ENCODE measurements around the gene RERG.
A peak's percentile ranks its signal among the peaks of the same experiment; 100 is the strongest.

The RERG gene

DNA sequence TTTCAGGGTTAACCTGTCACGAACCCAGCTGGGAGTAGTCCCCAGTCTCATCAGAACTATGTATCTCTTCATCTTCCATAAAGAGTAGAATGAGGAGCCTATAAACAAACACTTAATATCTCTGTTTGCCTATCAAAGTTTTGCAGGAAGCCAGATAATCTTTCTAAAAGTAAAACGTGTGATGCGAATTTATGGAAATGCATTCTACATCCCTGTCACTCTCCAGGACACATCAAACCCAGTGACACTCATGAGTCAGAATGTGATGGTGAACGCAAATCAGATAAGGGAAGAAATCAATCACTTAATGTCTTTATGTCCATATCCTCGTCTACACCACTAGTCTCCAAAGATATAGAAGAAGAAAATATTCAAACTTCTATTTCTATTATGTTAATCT lies 37.4 kb downstream of the RERG start:
- no peak for DNase-seq

DNA sequence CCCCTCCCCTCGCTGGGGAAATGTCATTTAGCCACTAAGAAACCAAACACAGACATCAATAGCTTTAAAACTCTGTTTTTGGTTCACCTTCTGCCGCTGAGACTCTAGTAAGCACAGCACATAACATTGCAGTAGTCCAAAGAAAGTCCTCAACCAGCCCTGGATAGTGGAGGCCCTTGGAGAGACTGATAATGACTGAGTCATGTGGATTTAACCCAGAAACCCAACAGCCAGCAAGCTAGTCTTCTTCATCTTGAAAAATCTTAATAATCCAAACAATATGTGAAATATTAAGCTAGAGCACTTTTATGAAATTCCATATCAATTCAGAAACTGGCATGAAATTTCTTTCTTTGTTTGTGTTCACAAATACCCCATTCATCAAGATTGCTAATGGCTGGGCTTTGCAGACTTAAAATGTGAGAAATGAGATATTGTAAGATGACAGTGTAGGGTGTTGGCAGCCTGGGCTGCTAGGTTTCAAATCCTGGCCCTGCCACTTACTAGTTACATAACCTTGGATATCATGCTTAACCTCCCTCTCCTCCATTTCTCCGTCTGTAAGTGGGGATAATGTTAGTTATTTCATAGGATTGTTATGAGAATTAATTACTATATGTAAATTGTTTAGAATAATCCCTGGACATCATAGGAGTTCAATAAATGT lies 40.1 kb downstream of the RERG start:
- no peak for DNase-seq

DNA sequence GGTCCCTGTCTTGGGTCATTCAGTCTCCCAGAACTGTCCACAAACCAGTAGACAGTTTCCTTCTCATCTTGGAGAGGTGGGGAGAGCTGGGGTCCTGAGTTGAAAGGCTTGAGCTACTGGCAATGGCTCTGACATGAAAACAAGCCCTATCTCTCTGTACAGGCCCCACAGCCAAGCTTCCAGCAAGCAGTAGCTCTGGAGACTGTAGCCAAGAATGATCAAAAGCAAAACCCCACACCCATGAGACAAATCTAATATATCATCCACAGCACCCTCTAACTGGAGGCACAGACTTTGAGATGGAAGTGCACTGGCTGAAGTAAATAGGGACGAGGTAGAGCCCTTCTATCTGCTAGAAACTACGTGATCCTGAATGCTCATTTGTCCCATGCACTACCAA lies 40.9 kb downstream of the RERG start:
- DNase-seq = no peak

DNA sequence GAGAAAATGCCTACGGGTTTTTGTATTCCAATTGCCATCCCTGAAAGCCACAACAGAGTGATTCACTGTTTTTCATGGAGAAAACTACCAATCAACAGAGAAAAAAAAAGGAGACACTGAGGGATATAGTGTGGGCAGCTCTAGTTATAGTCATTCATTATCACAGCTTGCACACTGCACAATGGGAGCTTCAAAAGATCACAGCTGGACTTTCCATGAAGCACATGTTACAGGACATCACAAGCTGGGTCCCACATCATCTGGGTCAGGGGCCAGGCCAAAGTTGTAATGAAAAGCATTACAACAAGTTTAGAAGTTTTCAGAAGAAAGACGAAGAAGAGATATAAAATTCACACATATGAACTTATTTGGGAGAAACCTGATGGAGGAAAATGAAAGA lies 41.5 kb downstream of the RERG start:
- no peak for DNase-seq

DNA sequence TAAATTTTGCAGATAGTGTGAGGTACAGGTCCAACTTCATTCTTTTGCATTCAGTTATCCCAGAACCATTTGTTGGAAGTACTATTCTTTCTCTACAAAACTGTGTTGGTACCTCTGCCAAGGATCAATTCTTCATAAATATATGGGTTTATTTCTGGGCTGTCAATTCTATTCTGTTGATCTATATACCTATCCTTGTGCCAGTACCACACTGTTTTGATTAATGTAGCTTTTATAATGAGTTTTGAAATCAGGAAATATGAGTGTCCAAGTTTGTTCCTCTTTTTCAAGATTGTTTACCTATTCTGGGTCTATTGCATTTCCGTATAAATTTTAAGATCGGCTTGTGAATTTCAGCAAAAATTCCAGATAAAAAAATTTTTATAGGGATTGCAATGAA lies 48.1 kb downstream of the RERG start:
- no peak for DNase-seq

- DNase-seq = no peak
Measured at GRCh38 chr12:15172060-15172822, 49.0 kb downstream of the RERG start.

DNA sequence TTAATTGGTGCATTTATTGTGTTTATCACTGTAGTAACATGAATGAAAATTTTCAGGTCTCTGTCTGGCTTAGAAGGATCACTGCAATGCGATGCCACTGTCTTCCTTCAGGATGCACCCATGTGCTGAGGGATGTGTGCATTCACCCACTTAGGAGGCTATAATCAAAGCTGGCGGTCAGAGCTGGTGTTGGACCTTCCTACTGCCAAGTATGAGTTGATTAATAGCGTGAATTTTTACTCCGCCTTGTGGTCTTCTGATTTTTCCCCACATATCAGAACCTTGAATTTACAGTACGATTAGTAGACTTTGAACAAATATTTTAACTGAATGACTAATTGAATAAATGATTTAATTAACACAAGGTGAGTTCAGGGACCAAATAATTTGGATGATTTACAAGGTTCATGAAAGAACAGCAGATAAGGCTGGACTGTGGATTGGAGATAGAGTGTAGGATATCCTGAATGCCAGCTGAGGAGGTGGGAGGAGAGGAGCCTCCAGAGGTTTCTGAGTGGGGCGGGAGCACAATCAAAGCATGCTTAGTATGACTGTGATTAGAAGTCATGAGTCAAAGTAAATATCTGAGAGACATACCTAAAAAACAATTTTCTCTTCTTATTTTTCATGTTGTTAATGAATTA lies 50.1 kb downstream of the RERG start:
- no peak for DNase-seq

DNA sequence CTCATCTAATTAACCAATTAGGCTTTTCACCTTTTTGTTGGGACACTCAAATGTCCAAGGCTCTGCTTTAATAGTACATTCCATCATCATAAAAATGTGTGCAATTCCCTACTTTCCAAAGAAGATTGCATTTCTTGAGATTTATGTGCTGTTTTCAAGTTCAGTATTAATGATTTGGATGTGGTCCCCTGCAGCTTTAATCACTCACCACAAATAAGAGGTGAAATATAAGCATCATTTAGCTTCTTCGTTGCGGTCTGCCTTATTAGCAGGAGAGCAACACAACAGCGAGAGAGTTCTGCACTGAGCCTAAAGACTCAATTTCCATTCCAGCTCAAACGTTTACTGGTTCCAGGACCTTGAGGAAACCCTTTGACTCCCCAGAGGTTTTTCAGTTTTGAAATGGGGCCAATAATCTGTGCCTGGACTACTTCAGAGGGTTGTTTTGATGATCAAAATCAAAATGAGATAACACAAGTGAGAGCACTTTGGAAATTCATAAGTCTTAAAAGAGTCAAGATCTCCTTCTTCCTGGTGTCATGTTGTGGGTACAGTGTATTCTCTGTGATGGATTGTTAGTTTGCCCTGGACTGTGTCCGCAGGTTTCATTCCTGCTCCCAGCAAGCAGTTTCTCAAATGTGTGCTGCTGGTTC lies 53.1 kb downstream of the RERG start:
- DNase-seq = no peak

- no peak for DNase-seq
Measured at GRCh38 chr12:15165012-15165659, 56.1 kb downstream of the RERG start.

DNA sequence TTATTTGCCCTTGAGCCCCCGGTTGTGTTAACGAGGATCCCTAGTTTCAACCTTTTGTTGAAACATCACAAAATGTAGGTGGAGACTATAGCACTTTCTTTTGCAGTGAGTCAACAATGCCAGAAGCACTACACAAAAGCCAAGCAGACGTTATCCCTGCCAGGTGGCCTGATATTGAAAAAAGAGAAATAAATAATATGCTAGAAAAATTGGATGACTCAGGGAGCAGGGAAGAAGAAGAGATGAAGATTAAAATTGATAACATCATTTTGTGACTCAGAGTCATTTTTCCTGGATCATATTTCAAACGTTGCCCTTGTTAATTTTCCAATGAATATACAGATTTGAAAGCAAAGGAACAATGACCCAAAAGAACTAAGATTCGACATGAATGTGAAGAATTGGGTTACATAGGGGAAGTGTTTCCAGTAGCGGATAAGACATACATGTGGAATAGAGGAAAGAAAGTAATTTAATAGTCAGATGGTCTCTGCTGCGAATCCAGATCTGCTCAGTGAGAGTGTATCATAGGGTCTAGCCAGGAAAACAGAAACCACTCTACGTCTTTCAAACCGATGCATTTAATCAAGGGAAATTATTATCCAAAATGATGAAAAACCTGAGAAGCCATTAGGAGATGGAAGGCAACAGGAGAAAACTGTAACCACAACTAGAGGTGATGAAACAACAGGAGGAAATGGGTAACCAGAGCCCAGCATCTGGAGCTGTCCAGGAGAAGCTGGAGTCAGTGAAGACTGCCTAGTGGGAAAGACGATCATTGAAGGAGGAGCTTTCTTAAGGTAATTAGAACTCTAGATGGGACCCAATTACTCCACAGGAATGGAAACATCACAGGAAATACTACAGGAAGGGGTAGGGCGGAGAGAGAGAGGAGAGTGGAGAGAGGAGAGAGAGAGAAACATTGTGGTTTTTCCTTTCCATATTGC lies 57.9 kb downstream of the RERG start:
- no peak for DNase-seq

DNA sequence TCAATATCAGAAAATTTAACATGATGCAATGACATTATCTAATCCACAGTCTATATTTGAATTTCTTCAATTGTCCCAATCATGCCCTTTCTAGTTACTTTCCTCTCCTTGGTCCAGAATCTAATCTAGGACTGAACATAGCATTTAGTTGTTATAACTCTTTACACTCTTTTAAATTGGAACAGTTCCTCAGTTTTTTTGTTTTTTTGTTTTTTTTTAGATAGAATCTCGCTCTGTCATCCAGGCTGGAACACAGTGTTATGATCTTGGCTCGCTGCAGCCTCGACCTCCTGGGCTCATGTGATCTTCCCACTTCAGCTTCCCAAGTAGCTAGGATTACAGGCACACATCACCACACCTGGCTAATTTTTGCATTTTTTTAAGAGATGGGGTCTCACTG lies 63.1 kb downstream of the RERG start:
- DNase-seq = no peak

DNA sequence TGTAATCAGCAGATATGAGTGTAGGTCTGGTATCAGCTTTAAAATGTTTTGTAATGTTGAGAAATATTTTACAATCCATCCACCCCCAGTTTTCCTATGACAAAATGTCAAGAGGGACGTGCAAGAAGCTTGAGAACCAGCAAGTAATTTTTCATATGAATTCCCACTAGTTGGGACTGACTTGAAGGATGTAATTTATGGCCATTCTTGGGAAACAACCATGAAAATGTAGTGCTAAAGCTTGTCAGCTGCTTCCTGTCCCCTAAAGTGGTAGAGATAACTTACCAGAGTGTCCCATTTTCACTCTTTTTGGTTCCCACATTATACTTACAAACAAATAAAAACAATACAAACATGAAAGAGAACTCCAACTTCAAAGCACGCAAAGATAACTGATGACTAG lies 63.9 kb downstream of the RERG start:
- no peak for DNase-seq

GRCh38 chr12:15155271-15155670 lies 65.9 kb downstream of the RERG start:
- no peak for DNase-seq

GRCh38 chr12:15154103-15154502 lies 67.1 kb downstream of the RERG start:
- no peak for DNase-seq

GRCh38 chr12:15152868-15153267 lies 68.3 kb downstream of the RERG start:
- DNase-seq = no peak

DNA sequence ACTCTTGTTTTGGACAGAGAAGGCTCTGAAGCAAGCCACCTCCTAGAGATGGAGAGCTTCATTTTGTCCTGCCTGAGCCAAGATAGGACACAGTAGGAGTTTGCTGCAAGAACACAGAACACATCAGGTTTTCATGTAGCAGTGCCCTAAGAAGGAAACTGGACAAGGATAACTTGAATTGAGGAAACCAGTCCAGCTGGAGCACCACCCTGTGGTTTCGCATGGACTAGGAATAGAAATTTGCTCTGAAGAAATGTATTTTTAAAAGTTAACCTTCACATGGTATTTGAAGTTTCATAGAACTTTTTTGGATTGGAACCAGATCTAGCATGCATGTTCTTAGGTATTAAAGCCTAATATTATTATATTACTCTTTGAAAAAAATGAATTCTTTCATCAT lies 68.8 kb downstream of the RERG start:
- DNase-seq = no peak

GRCh38 chr12:15151161-15152091 lies 69.8 kb downstream of the RERG start:
- peak; percentile 55 for DNase-seq

DNA sequence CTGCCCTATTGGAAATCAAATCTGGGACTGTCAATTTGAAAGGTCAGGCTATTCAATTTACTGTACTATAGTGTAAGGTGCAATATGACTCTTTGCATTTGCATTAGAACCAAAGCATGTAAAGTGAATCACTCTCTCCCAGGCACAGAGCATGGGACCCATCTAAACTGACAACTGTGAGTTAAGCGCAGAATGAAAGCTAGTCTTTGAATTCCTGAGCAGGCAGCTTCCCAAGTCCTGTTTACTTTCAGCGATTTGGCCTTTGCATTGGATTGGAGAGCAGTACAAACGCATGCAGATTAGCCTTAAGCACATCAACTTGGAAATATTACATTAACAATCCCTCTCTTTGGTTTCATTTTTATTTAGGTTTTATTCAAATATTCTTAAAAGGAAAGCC lies 74.6 kb downstream of the RERG start:
- no peak for DNase-seq

DNA sequence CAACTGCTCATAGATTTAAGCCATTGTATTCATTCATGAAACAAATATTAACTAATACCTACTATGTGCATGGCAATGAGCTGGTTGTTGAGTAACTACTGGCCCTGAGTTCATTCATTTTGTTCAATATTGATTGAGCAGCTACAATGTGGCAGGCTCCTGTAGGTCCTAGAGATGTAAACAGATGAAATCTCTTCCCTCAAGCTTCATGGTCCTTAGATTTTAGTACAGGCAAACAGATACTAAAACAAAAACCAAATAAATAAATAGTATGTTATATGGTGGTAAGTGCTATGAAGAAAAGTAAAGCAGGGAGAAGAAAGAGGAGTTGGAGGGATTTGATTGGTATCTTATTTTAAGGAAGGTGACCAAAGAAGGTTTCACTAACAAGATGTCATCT lies 77.8 kb downstream of the RERG start:
- DNase-seq = no peak

DNA sequence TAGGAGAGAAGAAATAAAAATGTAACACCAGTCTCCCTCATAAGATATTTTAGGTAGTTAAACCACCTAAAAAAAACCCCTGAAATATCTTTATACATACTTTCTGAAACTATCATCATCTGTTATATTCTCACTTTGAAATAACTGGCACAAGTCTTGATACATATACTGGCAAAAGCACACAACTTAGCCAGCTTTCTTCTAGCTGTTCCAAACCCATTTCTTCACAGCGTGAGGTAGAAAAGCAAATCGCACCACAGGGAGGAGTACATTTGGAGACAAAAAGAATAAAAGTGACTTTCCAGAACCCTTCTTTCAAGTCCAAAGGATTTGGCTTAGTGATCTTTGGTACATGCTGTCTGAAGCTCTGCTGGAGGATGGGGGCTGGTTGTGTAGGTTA lies 78.5 kb downstream of the RERG start:
- DNase-seq = no peak

DNA sequence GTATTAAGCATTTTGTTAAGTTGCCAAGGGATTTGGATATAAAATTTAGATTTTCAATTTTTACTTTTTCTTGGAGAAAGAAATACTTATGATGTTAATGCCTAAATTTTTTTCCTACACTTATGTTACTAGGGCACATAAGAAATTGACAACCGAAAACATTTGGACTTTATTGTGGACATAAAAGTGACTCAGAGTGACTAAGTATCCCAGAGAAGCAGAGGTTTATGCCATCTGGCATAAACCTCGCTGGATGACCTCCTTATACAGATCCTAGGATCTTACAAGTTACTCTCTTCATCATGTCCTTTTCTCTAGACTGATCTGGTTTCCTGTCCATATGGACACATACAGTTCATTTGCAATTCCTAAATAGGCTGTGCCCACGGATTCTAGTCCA lies 89.8 kb downstream of the RERG start:
- no peak for DNase-seq
